ENCODE measurements around the gene HMGB4.

HMGB4 gene

DNA sequence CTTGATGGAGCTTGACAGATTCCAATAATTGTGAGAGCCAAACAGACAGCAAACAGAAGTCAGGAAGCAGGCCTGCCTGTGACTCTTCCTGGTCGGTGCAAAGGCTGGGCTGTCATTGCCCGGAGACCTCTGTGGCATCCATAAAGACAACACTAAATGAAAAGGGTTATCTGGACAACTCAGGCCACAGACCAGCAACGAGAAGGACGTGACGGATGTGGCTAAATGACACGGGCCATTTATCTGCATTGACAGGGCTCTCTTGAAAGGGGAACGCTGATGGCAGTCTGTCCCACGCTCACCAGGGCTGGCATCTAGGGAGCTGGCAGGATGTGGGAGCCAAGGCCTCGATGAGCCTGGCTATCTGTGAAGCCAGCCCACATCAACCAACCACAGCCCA, 35.0 kb downstream of the HMGB4 start:
- Histone ChIP-seq H3K9ac (ENCODE audit: low read depth, low read length) (no peak overlapping the region), H3K36me3 (ENCODE audit: insufficient read depth, low read length) (no peaks in the 10 kb centered on the region), H3K27me3 (ENCODE audit: control insufficient read depth, insufficient read depth, low read length) (no peaks in the 10 kb centered on the region)

DNA sequence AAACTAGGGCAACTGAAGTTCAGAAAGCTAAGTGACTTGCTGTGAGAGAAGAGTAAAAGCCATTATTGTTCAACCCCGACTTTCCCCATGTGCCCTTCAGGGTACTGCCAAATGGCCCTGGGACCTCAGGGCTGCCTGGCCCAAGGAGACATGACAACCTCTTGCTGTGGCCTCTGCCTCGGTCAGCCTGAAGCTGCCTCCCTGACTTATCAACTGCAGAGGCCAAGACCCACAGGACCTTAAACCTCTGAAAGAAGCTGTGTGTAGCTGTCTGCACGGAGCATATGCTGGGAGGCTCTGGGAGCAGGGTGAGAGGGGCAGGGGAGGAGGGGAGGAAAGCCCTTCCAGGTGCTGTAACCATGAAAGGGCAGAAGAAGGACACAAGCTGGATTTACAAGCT, 35.9 kb downstream of the HMGB4 start:
- H3K4me2 ChIP-seq (ENCODE audit: low read length) = no peak overlapping the region
- no peaks in the 10 kb centered on the region for H3K27me3 ChIP-seq (ENCODE audit: control insufficient read depth, insufficient read depth, low read length)
- H3K4me1 ChIP-seq (ENCODE audit: control insufficient read depth, insufficient read depth, low read length) = no peaks in the 10 kb centered on the region
- H3K36me3 ChIP-seq (ENCODE audit: insufficient read depth, low read length) = no peaks in the 10 kb centered on the region
- H3K9me3 ChIP-seq (replicated peaks; ENCODE audit: low read length) = no peaks in the 10 kb centered on the region
- H3K4me3 ChIP-seq (ENCODE audit: low read length) = no peak overlapping the region
- H3K9ac ChIP-seq (ENCODE audit: low read depth, low read length) = no peak overlapping the region

More for the DNA sequence above, 35.0 kb downstream of the HMGB4 start:
- Histone ChIP-seq H3K4me2 (ENCODE audit: low read length) (no peak overlapping the region), H3K4me1 (ENCODE audit: control insufficient read depth, insufficient read depth, low read length) (no peaks in the 10 kb centered on the region), H3K4me3 (ENCODE audit: low read length) (no peak overlapping the region), H3K9me3 (replicated peaks; ENCODE audit: low read length) (no peaks in the 10 kb centered on the region)

DNA sequence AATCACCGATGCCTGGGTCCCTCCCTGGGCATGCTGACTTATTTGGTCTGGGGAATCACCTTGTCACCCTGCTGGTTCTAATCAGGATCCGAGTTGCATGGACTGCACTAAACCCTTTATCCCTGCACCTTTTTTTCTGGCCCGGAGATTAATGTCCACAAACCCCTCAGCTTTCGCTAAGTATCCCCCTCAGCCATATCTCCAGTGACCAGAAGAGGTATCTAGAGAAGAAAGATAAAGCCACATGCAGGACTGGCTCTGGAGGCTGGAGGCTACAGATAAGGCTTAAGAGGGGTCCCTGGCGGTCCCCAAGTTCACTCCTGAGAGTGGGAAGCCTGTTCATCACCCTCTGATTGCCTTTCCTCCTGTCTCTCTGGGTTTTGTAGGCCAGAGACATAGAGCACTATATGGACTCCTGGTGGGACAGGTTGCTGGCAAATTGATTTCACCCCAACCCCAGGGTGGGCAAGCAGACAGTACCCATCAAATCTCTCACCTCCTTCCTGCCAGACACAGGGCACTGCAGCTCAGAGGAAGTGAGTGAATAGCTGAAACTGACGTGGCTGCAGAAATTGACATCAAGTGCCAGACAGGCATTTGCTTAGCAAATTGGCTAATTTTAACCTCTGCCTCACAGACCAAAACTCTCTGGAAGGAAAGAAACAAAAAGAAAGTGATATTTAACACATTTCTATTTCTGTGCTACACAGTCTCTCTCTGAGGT, 38.8 kb downstream of the HMGB4 start:
- no peaks in the 10 kb centered on the region for H3K9me3 ChIP-seq (replicated peaks; ENCODE audit: low read length)
- no peaks in the 10 kb centered on the region for H3K4me1 ChIP-seq (ENCODE audit: control insufficient read depth, insufficient read depth, low read length)
- H3K9ac ChIP-seq (ENCODE audit: low read depth, low read length) = no peak overlapping the region
- H3K4me3 ChIP-seq (ENCODE audit: low read length) = no peak overlapping the region
- H3K36me3 ChIP-seq (ENCODE audit: insufficient read depth, low read length) = no peaks in the 10 kb centered on the region
- H3K27me3 ChIP-seq (ENCODE audit: control insufficient read depth, insufficient read depth, low read length) = no peaks in the 10 kb centered on the region
- H3K4me2 ChIP-seq (ENCODE audit: low read length) = no peak overlapping the region

DNA sequence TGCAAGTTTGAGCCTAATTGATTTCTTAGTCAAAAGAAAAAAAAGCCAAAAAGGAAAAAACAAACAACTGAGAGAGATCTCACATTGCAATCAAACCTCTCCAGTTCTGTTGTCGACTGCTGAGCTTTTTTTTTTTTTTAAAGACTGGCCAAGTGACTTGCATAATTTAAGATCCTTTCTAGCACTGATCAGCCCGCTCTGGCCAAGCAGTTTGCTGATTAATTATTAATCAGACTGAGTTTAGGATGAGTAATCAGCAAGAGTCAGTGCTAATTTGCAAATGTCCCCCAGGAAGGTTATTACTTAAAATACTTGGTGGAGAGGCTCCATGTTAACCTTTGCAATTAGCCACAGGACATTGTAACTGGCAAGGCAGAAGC, 39.3 kb downstream of the HMGB4 start:
- H3K36me3 ChIP-seq (ENCODE audit: insufficient read depth, low read length) = no peaks in the 10 kb centered on the region
- no peak overlapping the region for H3K4me3 ChIP-seq (ENCODE audit: low read length)
- H3K4me2 ChIP-seq (ENCODE audit: low read length) = no peak overlapping the region
- H3K27me3 ChIP-seq (ENCODE audit: control insufficient read depth, insufficient read depth, low read length) = no peaks in the 10 kb centered on the region
- H3K4me1 ChIP-seq (ENCODE audit: control insufficient read depth, insufficient read depth, low read length) = no peaks in the 10 kb centered on the region
- no peaks in the 10 kb centered on the region for H3K9me3 ChIP-seq (replicated peaks; ENCODE audit: low read length)
- no peak overlapping the region for H3K9ac ChIP-seq (ENCODE audit: low read depth, low read length)

DNA sequence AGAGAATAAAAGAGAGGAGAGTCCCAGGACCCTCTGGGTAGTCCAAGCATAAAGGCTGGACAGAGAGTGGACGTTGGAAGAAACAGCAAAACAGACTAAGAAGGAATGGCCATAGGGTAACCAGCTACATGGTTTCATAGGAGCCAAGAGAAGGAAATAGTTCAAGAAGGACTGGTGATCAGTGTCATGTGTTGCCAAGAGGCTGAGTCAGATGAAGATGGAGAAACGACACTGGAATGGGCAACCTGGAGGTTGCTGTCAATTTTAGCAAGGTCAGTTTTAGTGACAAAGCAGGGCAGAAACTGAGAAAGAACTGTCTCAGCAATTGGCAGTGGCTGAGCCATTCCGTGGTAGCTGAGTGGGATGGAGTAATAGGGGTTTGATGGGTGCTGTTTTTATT, 41.4 kb downstream of the HMGB4 start:
- no peaks in the 10 kb centered on the region for H3K27me3 ChIP-seq (ENCODE audit: control insufficient read depth, insufficient read depth, low read length)
- H3K4me3 ChIP-seq (ENCODE audit: low read length) = no peak overlapping the region
- no peak overlapping the region for H3K4me2 ChIP-seq (ENCODE audit: low read length)
- no peaks in the 10 kb centered on the region for H3K4me1 ChIP-seq (ENCODE audit: control insufficient read depth, insufficient read depth, low read length)
- no peak overlapping the region for H3K9ac ChIP-seq (ENCODE audit: low read depth, low read length)
- no peaks in the 10 kb centered on the region for H3K36me3 ChIP-seq (ENCODE audit: insufficient read depth, low read length)
- no peaks in the 10 kb centered on the region for H3K9me3 ChIP-seq (replicated peaks; ENCODE audit: low read length)

DNA sequence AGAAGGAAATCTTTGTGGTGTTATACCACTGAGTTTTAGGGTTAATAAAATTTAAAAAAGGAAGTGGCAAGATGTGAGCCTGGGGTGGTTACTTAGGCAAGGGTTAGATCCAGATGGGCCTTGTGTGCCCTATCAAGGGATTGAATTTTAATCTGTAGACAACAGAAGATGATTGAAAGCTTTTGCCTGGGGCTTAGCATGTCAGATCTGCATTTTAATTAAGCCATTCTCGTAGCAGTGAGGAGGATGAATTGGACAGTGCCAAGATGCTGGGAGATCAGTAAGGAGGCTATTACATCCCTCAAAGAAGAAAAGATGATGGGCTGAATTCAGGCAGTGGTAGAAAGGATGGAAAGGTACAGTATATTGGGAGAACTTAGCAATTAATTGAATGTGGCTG, 42.3 kb downstream of the HMGB4 start:
- no peaks in the 10 kb centered on the region for H3K27me3 ChIP-seq (ENCODE audit: control insufficient read depth, insufficient read depth, low read length)
- no peak overlapping the region for H3K4me3 ChIP-seq (ENCODE audit: low read length)
- H3K4me2 ChIP-seq (ENCODE audit: low read length) = no peak overlapping the region
- H3K36me3 ChIP-seq (ENCODE audit: insufficient read depth, low read length) = no peaks in the 10 kb centered on the region
- H3K9ac ChIP-seq (ENCODE audit: low read depth, low read length) = no peak overlapping the region
- H3K4me1 ChIP-seq (ENCODE audit: control insufficient read depth, insufficient read depth, low read length) = no peaks in the 10 kb centered on the region
- no peaks in the 10 kb centered on the region for H3K9me3 ChIP-seq (replicated peaks; ENCODE audit: low read length)

DNA sequence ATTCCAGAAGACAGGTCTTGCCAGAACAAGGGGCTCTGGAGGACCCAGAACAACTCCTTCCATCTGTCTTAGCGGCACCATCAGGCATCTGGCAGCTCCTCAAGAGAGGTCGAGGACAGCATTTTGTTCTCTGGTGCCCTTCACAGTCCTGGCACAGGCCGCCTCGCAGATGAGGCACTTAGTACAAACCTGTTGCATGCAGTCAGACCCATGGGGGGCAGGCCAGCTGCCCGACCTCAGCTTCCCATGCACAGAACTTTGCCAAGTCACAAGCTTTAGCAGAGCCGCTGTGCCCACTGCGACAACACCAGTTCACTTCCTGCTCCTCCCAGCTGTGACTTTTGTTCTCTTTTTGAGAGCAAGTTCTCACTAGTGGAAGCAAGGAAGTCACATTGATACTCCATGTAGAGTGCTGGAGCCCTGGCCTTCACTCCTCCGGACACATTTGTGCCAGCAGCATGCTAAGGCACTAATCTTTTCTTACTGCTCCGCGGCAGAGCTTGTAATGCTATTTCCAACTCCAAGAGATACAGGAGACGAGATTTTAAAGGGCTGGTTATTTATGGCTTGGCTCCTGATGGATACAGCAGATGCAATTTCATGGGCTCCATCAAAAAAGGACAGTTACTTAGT, 44.6 kb downstream of the HMGB4 start:
- Histone ChIP-seq H3K36me3 (ENCODE audit: insufficient read depth, low read length) (no peaks in the 10 kb centered on the region), H3K27me3 (ENCODE audit: control insufficient read depth, insufficient read depth, low read length) (no peaks in the 10 kb centered on the region), H3K9me3 (replicated peaks; ENCODE audit: low read length) (no peaks in the 10 kb centered on the region), H3K4me3 (ENCODE audit: low read length) (no peak overlapping the region), H3K4me2 (ENCODE audit: low read length) (no peak overlapping the region), H3K4me1 (ENCODE audit: control insufficient read depth, insufficient read depth, low read length) (no peaks in the 10 kb centered on the region), H3K9ac (ENCODE audit: low read depth, low read length) (no peak overlapping the region)

Measured in skeletal muscle satellite cell (primary cell).